ENCODE results near the gene VSIG2. TPM values are rescaled to one million over a fixed set of nuclear protein-coding genes. Genes with fewer than 3 reads are reported as not detected.

Gene VSIG2
- polyA plus RNA-seq, 3 donors = not detected

DNA sequence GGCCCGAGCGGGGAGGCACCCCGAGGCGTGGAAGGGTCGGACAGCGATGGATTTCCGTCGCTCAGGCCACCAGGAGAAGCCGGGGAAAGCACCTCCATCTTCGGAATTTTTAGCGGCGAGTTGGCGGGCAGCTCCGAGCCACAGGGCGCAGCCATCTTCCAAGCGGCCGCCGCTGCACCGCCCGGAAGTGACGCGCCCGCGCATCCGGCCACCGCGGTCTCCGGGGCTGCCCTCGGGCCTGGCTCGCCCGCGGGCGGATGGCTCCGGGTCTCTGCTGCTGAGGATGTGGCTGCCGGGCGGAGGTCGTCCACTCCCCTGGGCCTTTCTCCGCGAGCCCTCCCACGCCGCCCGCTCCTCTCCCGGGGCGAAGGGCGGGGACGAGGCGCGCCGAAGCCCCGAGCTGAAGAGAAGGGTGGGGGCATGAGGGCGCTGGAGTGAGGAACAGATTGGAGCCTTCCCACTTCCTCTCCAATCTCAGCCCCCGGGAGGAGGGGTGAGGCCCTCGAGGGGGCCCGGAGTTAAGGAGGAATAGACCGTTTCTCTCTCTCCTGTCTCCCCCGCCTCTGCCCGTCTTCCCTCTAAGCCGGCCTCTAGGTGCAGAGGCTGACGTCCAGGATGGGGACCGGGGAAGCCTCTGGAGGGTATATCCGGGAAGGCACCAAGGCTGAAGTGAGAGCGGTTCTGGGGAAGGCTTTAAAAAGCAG lies 48.3 kb upstream of the VSIG2 start, which contains the start of gene MSANTD2:
MSANTD2 (minus strand) TSS at position 181 of the 704 bp plus-strand sequence; CDS start at position 155, 26 bp downstream.
- Histone ChIP-seq H3K27me3 (ENCODE audit: control insufficient read depth in 2 of 2, insufficient read depth in 2 of 2, low read length in 2 of 2) (peaks cover 11 to 27% of the 10 kb centered on the region in 2 donors), H3K4me2 (replicated peaks; ENCODE audit: extremely low read depth, low read length, poor library complexity, severe bottlenecking) (peak within 1 kb of the TSS; percentile 89), H3K79me2 (ENCODE audit: insufficient read depth, low read length) (peaks cover 40% of the 10 kb centered on the region), H2AFZ (ENCODE audit: insufficient read depth, low read depth, low read length, poor library complexity, severe bottlenecking) (peak within 1 kb of the TSS; percentile 96), H3K9ac (ENCODE audit: insufficient read depth, low read length, poor library complexity, severe bottlenecking) (peak within 1 kb of the TSS; percentile 91), H4K20me1 (ENCODE audit: insufficient read depth, low read length) (peaks cover 15% of the 10 kb centered on the region), H3K27ac (ENCODE audit: low read depth in 1 of 2, low read length in 2 of 2) (peak within 1 kb of the TSS; percentile 58 to 91), H3K36me3 (replicated peaks in 1 of 2; ENCODE audit: control insufficient read depth in 1 of 2, insufficient read depth in 2 of 2, low read length in 2 of 2) (no peaks in the 10 kb centered on the region), H3K4me1 (ENCODE audit: control insufficient read depth in 1 of 2, insufficient read depth in 2 of 2, low read length in 2 of 2) (peaks cover 18 to 22% of the 10 kb centered on the region in 2 donors), H3K4me3 (replicated peaks in 1 of 3; ENCODE audit: low read depth in 2 of 3, low read length in 3 of 3) (peak within 1 kb of the TSS; percentile 64 to 86 (median 72)), H3K9me3 (replicated peaks in 1 of 2; ENCODE audit: control insufficient read depth in 1 of 2, insufficient read depth in 1 of 2, low read length in 2 of 2) (no peaks in the 10 kb centered on the region)
- intact Hi-C loops (cut with micrococcal nuclease) = loop anchor here in 1 of 2 donors (5.0 kb wide), 1 partner anchor 128 kb away; the partner anchor contains the start of genes SIAE and SPA17
- Mint-ChIP-seq H3K4me1 (peaks cover 26% of the 10 kb centered on the region), H3K27me3 (ENCODE audit: low read depth in 3 of 3) (peaks cover 22 to 35% (median 34%) of the 10 kb centered on the region in 3 donors), H3K9me3 (peaks cover 0 to 2% (median 0%) of the 10 kb centered on the region in 7 donors), H3K4me3 (peak within 1 kb of the TSS; percentile 92 to 93), H3K27ac (peak within 1 kb of the TSS; percentile 75 to 92 (median 89)), H3K36me3 (peaks cover 2 to 6% of the 10 kb centered on the region in 2 donors)
- TF ChIP-seq, protein P1, sequence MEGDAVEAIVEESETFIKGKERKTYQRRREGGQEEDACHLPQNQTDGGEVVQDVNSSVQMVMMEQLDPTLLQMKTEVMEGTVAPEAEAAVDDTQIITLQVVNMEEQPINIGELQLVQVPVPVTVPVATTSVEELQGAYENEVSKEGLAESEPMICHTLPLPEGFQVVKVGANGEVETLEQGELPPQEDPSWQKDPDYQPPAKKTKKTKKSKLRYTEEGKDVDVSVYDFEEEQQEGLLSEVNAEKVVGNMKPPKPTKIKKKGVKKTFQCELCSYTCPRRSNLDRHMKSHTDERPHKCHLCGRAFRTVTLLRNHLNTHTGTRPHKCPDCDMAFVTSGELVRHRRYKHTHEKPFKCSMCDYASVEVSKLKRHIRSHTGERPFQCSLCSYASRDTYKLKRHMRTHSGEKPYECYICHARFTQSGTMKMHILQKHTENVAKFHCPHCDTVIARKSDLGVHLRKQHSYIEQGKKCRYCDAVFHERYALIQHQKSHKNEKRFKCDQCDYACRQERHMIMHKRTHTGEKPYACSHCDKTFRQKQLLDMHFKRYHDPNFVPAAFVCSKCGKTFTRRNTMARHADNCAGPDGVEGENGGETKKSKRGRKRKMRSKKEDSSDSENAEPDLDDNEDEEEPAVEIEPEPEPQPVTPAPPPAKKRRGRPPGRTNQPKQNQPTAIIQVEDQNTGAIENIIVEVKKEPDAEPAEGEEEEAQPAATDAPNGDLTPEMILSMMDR (IDR thresholded peaks at IDR 0.05) = no peak
- peak; percentile 65 to 78 (median 66) for DNase-seq
- WGBS (ENCODE audit: insufficient coverage) = 0% methylated on average over 41 of the region's 62 CpGs

DNA sequence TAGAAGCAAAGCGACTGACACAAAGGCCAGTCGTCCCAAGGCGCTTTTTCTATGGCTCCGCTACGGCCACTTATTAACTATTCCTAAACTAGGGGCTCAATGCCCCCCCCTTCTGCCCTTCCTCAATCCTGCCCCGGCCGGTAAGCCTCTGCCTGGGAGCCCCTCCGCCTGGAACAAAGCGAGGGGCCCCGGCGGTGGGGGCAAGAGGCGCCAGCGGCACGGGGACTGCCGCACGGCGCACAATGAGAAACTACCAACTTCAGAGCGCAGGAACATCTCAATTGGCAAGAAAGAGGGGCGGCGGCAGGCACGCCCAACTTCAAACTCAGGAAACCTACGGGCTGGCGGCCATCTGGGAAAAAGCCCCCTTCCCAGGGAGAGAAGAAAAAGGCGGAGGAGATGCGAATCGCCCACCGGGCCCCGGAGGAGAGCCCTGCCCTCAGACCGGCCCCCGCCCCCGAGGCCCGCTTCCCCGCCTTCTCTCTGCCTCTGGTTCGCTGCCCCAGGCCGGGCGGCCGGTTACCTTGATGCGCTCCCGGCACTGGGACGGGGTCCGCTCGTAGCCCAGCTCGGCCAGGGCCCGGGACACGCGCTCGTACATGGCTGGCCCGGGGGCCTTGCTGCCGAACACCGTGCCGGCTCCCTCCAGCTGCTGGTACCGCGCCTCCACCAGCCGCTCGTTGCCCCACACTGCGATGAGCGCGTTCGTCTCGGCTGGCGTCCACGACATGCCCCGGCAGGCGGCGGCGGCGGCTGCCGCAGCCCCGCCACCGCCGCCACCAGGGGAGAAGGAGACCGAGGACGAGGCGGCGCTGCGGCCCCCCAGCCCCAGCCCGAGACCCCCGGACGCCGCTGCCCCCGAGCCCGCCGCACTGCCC lies 47.5 kb upstream of the VSIG2 start:
- Histone ChIP-seq H3K4me2 (replicated peaks; ENCODE audit: extremely low read depth, low read length, poor library complexity, severe bottlenecking) (peak overlapping the region; percentile 89), H3K9ac (ENCODE audit: insufficient read depth, low read length, poor library complexity, severe bottlenecking) (peak overlapping the region; percentile 91), H3K4me1 (ENCODE audit: control insufficient read depth in 1 of 2, insufficient read depth in 2 of 2, low read length in 2 of 2) (peaks cover 18 to 22% of the 10 kb centered on the region in 2 donors), H3K4me3 (replicated peaks in 1 of 3; ENCODE audit: low read depth in 2 of 3, low read length in 3 of 3) (peak overlapping the region; percentile 64 to 86 (median 72)), H3K36me3 (replicated peaks in 1 of 2; ENCODE audit: control insufficient read depth in 1 of 2, insufficient read depth in 2 of 2, low read length in 2 of 2) (no peaks in the 10 kb centered on the region), H3K27me3 (ENCODE audit: control insufficient read depth in 2 of 2, insufficient read depth in 2 of 2, low read length in 2 of 2) (peaks cover 10 to 27% of the 10 kb centered on the region in 2 donors), H3K9me3 (replicated peaks in 1 of 2; ENCODE audit: control insufficient read depth in 1 of 2, insufficient read depth in 1 of 2, low read length in 2 of 2) (no peaks in the 10 kb centered on the region), H4K20me1 (ENCODE audit: insufficient read depth, low read length) (peaks cover 23% of the 10 kb centered on the region), H3K27ac (ENCODE audit: low read depth in 1 of 2, low read length in 2 of 2) (peak overlapping the region; percentile 58 to 91), H3K79me2 (ENCODE audit: insufficient read depth, low read length) (peaks cover 45% of the 10 kb centered on the region), H2AFZ (ENCODE audit: insufficient read depth, low read depth, low read length, poor library complexity, severe bottlenecking) (peak overlapping the region; percentile 96)
- WGBS (ENCODE audit: insufficient coverage) = under 1% methylated on average over 77 of the region's 83 CpGs
- peak overlapping the region; percentile 92 to 93 for H3K4me3 Mint-ChIP-seq
- peak; percentile 8 to 35 (median 19) for DNase-seq
- peak overlapping the region; percentile 38 to 91 (median 84) for H3K27ac Mint-ChIP-seq
- peaks cover 26% of the 10 kb centered on the region for H3K4me1 Mint-ChIP-seq
- H3K36me3 Mint-ChIP-seq = peaks cover 2 to 9% of the 10 kb centered on the region in 2 donors
- TF ChIP-seq, protein P1 (IDR thresholded peaks at IDR 0.05) = no peak
- intact Hi-C loops (cut with micrococcal nuclease) = loop anchor here (5.0 to 10.0 kb wide), 2 partner anchors 127 to 135 kb away; partner anchors contain the start of genes SIAE (in 1 of the 2) and SPA17 (in 1 of the 2)
- H3K27me3 Mint-ChIP-seq (ENCODE audit: low read depth in 3 of 3) = peaks cover 18 to 31% (median 31%) of the 10 kb centered on the region in 3 donors
- H3K9me3 Mint-ChIP-seq = peaks cover 0 to 2% (median 0%) of the 10 kb centered on the region in 7 donors
